PC-3 (cell line): ENCODE measurements around the gene PGAM1.

Source experiments
- EZH2 ChIP-seq: fragments of 300-600 bp; sonication (generic); IDR thresholded peaks from one replicate; pipeline ENCODE4 v1.6.1; 2017; ENCODE audit warnings: antibody characterized with exemption, mild to moderate bottlenecking, low read length; ENCODE audit not compliant: unreplicated experiment
- TF ChIP-seq, protein P1 (sequence below): fragments of 300-600 bp; sonication (generic); conservative IDR thresholded peaks from 2 replicates; pipeline ENCODE4 v1.5.1; 2017; ENCODE audit warnings: antibody characterized with exemption, low read depth, mild to moderate bottlenecking, low read length

GRCh38 chr10:97479939-97480338 lies 53.9 kb downstream of the PGAM1 start:
- TF ChIP-seq, protein P1, sequence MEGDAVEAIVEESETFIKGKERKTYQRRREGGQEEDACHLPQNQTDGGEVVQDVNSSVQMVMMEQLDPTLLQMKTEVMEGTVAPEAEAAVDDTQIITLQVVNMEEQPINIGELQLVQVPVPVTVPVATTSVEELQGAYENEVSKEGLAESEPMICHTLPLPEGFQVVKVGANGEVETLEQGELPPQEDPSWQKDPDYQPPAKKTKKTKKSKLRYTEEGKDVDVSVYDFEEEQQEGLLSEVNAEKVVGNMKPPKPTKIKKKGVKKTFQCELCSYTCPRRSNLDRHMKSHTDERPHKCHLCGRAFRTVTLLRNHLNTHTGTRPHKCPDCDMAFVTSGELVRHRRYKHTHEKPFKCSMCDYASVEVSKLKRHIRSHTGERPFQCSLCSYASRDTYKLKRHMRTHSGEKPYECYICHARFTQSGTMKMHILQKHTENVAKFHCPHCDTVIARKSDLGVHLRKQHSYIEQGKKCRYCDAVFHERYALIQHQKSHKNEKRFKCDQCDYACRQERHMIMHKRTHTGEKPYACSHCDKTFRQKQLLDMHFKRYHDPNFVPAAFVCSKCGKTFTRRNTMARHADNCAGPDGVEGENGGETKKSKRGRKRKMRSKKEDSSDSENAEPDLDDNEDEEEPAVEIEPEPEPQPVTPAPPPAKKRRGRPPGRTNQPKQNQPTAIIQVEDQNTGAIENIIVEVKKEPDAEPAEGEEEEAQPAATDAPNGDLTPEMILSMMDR = no peak
- no peak for TF ChIP-seq EZH2
